Dedifferentiated amniotic fluid mesenchymal stem cell (primary cell): ENCODE results near the gene YIF1A.
"Not testable (repeated sequence)": the region's sequence is repeated elsewhere in the genome, so short reads cannot be mapped to it uniquely, and the experiment has no call there.

ENCODE experiments used
- DNase-seq: peaks from one replicate; pipeline ENCODE4 v3.0.0-alpha.2; 2016; ENCODE audit errors: extremely low spot score

Gene YIF1A

DNA sequence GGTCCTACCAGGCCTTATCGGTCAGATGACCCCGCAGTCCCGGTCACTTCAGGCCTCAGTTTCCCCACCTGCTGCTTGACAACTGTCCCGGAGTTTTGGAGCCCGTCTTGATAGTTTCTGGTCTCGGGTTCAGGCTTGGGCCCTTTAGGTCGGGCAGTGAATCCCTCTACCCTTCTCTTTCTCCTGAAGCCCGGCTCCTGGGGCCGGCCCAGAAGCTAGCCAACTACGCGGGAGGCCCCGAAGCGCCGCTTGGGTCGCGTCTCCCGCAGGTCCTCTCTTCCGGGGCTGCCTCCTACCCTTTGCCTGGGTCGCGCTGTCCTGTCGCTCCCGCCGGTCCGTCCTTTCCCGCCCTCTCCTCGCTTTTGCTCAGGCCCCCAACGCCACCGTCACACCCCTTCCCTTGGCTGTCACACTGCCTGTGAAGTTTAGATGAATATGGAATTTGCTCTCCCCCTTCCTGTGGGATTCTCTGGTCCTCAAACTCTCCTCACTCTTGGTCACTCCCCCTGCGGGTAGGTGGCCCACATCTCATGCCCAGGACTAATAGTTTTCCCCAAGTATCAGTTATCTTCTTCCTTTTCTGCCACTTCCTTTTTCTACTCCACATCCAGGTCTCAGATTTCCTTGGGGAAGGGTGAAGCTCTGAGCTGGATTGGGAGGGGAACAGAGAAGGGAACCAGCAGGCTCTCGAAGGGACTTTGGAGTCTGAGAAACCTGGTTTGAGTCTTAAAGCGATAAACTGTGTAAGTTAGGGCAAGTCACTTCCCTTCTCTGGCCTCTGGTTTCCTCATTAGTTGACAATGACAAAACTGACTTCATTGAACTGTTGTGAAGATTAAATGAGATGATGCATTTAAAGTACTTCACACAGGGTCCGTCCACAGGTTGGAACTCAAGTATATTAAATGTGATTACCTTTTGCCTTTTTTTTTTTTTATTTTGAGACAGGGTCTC, 19.7 kb downstream of the YIF1A start:
- peak; percentile 27 for DNase-seq

DNA sequence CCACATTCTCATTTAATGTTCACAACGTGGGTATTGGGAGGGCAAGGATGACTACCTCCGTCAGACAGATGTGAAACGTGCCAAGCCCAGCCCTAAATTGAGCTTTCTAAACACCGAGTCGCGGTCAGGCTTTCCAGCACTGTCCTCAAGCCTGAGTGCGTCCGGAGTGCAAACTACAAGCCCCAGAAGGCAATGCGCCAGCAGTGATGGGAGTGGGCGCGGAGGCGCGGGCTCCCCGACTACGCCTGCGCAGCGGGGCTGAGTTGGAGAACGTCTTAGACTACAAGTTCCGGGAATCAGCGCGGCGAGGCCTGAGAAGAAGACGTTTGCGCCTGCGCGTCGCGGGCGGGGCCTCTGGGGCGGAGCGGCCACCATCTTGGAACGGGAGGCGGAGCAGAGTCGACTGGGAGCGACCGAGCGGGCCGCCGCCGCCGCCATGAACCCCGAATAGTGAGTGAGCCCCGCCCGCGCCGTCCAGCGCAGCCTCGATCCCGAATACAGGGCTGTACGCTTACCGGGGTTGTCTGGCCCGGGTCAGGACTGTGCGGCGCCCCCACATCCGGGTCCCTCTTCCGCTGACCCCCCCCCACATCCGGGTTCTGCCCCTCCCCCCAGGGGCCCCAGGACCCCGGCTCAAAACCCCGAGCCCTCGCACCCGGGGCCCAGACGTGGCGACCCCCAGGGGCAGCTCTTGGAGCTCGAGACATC, 20.5 kb downstream of the YIF1A start, which contains the start of gene RAB1B:
RAB1B (plus strand) TSS at position 396 of the 708 bp plus-strand sequence; CDS start at position 437, 41 bp downstream.
- DNase-seq, result peak; percentile 99

DNA sequence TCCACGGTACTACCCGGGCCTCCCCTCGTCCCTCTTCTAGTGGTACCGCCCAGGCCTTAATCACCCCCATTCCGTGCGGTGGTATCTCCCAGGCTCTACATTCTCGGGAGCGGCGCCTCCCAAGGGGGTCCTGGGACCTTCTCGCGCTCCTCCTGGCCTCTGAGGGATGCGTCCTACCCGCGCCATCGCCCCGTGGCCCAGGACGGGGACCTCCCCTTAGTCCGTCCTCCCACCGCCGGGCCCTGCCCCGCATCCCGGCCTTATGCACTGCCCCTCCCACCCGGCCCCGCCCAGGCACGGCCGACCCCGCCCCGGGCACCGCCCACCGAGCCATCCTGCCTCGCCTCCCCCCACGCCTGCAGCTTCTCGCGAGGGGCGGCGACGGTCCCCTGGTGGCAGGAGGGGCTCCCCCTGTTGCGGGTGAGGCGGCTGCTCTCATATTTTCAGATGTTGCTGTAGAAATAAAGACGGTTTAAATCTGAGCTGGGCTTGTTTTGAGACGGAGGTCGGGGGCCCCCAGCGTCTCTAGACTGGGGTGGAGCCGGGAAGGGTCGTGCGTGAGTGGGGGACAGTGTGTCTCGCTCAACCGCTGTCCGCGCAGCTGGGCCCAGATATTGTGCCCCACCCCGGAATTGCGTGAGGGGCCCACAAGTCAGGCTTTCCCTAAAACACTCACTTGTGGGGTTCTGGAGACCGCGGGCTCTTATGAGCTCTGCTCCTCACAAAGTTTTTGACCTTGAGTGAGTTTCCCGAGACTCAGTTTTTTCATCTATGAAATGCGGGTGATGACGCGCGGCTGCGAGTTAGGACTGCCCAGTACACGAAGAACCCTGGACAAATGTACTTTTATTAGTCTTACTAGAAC, 21.3 kb downstream of the YIF1A start:
- peak; percentile 72 for DNase-seq

DNA sequence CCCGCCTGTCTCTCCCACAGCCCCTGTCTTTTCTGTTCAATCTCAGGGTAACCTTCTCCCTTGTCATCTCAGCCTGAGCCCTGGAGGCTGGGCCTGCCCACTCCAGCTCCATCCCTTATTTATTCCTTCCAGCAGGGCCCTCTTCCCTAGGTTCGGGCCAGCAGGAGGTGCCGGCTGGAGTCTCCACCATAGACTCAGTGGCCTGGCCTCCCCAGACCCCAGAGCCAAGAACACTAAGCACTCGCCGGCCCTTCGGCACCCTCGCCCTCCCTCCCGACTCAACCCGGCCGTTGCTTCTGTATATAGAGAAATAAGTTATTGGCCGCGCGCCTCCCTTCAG, 21.9 kb downstream of the YIF1A start:
- DNase-seq, result no peak

DNA sequence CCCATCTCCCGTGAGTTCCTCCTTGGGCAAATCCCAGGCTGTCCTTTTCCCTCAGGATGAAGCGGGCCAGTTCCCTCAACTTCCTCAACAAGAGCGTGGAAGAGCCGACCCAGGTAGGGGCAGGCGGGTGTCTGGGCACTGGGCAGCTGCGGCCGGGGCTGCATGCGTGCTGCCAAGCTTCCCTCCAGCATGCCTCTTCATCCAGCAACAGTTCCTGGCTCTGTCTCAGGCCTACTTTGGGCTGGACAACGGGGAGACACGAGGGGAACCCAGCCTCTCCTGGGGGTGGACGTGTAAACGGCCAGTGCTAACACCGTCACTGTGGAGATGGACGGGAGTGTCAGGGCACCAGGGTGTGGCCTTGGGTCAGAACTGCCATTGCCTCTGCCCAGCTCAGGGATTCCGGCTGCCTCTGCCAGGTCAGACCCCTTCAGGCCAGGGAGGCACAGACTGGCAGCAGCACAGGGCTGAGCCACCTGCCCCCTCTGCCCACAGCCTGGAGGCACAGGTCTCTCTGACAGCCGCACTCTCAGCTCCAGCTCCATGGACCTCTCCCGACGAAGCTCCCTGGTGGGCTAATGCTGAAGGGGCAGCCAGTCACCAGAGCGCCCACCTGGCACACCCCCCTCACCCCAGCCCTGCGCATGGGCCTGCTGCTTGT, 22.4 kb downstream of the YIF1A start:
- DNase-seq, result no peak

DNA sequence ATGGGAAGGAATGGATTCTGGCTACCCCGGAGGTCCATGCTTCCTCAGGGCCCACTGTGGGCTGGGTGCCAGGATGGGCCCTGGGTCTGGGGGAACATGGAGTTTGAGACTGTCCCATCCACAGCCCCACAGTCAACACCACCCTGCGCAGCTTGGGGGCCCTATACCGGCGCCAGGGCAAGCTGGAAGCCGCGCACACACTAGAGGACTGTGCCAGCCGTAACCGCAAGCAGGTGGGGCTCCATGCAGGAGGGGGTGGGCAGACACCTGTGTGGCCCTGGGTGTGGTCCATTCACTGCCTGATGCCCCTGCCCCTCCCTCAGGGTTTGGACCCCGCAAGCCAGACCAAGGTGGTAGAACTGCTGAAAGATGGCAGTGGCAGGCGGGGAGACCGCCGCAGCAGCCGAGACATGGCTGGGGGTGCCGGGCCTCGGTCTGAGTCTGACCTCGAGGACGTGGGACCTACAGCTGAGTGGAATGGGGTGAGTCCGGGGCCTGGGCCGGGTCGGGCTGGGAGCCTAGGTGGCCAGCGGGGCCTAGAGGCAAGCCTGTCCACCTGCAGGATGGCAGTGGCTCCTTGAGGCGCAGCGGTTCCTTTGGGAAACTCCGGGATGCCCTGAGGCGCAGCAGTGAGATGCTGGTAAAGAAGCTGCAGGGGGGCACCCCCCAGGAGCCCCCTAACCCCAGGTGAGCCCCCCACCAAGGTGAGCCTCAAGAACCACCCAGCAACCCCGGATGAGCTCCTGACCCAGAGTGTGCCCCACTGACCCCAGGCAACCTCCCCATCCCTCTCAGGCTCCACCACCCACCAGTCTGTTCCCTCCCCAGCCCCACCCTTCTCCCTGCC, 23.2 kb downstream of the YIF1A start:
- DNase-seq, result no peak

DNA sequence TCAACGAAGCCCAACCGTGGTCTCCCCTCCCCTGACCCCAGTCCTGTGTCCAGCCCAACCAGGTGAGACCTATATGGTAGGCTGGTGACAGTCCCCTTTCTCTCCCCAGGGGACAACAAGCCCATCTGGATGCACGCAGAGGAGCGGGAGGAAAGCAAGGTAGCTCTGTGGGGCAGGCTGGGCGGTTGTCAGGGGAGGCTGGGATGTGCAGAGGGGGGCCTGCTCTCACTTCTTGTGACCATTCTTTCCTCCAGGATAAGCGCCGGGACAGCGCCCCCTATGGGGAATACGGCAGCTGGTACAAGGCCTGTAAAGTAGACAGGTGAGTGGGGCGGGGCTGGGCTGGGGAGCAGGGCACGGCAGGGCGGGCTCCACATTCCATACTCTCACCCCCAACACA, 24.0 kb downstream of the YIF1A start:
- DNase-seq, result no peak

DNA sequence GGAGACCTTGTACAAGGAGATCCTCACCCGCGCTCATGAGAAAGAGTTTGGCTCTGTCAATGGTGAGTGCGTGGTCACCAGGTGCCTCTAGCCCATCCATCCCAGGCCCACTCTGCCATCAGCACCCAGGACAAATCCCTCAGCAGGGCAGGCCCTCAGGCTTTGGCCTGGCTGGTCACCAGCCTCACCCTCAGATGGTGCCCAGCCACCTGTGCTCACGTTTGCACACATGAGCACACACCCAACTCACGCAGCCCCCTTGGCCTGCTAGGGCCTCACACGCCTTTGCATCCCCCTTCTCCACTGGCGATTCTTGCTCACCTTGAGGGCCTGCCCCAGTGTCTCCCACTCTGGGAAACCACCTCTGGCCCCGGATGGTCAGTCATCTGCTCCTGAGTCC, 24.6 kb downstream of the YIF1A start:
- DNase-seq, result no peak

DNA sequence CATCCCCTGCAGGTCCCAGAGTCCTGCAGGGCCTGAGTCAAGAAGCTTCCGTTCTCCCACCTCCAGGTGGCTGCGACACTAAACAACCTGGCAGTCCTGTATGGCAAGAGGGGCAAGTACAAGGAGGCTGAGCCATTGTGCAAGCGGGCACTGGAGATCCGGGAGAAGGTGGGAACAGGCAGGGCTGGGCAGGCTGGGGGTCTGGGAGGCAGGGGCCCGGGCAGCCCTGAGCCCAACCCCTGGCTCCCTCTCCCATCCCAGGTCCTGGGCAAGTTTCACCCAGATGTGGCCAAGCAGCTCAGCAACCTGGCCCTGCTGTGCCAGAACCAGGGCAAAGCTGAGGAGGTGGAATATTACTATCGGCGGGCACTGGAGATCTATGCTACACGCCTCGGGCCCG, 25.2 kb downstream of the YIF1A start:
- DNase-seq, result no peak

DNA sequence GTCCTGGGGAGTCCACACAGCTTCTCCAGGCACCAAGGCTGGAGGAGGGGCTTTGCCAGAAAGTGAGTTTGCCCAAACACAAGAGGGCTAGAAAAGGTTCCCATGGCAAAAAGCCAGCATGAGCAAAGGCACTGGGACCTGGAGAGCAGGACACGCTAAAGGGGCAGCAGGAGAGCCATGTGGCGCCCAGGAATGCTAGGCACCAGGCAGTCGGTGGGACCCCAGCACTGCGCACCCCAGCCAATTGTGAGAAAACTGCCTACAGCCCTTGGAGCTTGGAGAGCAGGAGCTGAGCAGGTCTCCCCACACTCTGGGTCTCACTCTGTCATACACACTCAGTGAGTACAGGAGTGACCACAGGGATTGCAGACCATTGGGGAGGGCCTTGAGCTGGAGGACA, 25.7 kb downstream of the YIF1A start:
- DNase-seq, result no peak

DNA sequence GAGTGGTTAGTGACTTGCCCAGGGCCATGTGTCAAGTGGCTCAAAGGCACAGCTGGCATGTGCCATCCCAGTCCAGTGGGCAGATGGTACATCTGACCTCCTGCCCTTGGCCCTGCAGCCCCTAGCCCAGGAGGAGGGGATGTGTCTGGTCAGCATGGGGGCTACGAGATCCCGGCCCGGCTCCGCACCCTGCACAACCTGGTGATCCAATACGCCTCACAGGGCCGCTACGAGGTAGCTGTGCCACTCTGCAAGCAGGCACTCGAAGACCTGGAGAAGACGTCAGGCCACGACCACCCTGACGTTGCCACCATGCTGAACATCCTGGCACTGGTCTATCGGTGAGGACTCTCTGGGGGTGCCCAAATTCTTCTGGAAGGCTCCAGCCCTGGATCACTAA, 26.2 kb downstream of the YIF1A start:
- no peak for DNase-seq

DNA sequence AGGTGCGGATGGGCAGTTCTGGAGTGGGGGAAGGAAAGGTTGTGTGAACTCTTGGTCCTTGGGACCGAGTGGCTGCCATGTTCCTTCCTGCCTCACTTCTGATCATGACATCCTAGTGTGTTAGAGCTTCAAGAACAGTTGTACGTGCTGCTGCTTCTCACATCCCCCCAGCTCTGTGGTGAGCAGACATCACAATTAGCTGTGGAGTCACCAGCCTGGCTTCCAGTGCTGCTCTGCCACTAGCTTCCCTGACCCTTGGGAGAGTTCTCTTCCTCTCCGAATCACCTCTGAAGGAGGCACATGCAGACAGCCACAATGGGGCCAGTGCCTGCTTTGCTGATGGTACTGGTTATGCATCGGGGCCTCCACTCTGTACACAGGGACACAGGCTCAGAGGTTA, 26.8 kb downstream of the YIF1A start:
- no peak for DNase-seq

DNA sequence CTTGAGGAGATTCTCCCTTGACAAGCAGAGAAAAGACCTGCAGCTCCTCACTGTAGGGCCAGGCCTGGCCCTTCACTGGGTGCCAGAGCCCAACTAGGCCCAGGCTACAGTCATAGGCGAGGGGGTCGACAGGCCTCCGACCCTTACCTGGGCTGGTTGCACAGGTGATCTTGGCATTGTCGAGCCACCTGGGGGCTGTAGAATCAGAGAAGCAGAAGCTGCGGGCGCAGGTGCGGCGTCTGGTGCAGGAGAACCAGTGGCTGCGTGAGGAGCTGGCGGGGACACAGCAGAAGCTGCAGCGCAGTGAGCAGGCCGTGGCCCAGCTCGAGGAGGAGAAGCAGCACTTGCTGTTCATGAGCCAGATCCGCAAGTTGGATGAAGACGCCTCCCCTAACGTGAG, 27.4 kb downstream of the YIF1A start:
- DNase-seq, result no peak

DNA sequence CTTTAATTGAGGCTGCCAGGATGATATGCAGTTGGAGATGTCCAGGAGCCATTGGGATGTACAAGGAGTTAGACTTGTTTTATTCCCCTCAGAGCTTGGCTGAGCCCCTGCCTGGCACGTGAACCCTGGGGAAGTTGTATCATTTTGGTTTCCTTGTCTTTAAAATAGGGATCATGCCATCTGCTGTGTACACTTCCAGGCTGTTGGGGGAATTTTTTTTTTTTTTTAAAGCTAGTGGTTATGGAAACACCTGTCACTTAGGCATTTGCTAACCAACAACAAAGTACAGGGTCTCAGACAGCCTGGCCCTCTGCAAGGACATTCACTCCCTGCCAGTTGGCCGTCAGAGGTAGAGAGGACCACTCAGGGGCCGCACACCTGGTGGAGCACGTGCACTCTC, 29.0 kb downstream of the YIF1A start:
- no peak for DNase-seq

DNA sequence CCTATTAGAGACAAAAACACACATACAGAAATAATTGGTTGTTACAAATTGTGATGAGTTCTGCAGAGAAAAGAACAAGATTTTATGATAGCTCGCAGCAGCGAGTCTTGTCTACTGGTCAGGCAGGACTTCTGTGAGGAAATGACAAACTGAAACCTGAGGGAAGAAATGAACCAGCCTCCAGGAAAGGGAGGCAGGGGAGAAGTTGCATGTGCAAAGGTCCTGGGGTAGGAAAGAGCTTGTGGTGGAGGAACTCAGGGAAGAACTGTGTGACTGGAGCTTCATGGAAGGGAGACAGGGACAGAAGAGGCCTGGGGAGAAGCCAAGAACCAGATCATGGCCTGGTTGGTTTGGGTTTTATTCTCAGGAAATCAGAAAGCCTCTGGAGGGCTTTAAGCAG, 29.7 kb downstream of the YIF1A start:
- DNase-seq, result no peak

DNA sequence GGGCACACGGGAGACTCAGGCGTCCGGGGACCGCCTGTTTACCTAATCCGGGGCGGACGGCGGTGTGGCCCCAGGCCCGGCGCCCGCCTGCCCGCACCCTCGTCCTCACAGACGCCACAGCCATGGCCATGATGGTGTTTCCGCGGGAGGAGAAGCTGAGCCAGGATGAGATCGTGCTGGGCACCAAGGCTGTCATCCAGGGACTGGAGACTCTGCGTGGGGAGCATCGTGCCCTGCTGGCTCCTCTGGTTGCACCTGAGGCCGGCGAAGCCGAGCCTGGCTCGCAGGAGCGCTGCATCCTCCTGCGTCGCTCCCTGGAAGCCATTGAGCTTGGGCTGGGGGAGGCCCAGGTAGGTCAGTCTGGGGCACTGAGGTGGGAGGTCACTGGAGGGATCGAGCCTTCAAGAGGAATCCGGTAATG, 30.5 kb downstream of the YIF1A start:
- DNase-seq, result no peak

DNA sequence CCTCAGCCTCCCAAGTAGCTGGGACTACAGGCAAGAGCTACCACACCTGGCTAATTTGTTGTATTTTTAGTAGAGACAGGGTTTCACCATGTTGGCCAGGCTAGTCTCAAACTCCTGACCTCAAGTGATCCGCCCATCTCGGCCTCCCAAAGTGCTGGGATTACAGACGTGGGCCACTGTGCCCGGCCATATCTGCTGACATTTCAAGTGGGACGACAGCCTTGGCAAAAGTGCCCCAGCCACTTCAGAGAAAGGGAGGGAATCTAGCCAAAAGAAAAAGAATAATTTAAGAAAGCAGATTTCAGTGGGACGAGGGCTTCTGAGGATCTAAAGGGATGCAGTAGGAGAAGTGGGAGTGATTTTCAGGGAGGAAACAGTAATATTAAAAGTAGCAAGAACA, 35.9 kb downstream of the YIF1A start:
- DNase-seq, result not testable (repeated sequence)

DNA sequence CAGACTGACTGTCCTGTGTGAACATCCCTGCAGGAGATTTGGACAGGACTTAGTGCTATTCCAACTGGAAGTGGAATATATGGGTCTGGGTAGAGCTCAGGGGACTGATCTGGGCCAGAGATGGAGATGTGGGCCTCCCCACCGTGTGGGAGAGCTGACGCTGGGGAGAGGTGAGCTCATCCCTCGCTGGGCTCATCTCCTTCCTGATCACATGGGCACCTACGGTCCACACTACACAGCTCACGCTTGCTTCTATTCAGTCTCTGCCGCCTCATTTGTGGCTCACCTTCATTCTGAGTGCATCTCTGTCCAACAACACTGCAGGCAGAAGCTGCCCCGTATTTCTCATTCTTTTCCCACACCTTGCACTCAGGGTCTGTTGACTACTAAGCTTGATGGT, 37.1 kb downstream of the YIF1A start:
- no peak for DNase-seq

DNA sequence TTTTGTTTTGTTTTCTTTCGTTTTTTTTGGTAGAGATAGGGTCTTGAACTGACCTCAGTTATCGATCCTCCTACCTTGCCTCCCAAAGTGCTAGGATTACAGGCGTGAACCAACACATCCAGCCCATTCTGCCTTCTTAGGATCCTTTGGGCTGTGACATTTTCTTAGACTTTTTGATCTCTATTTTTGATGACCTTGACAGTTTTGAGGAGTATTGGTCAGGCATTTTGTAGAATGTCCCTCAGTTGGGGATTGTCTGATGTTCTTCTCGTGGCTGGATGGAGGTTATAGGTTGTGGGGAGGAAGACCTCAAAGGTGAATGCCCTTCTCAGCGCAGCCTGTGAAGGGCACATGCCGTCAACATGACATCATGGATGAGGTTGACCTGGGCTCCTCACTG, 40.0 kb downstream of the YIF1A start:
- no peak for DNase-seq

DNA sequence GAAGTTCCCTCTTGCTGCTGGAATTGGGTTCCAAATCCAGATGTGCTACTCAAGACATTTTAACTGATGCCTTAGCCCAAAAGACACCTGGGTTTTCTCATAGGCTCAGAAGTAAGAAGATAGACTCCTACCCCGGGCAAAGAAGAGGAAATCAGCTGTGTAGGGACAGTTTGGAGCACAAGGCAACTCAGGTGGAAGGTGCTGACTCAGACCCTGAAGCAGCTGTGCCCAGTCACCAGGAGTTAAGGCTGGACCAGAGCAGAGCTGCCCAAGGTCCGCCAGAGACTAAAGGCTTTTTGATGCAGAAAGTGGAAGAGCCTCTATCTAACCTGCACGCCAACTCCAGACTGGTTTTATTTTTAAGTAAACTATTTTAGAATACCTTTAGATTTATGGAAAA, 41.1 kb downstream of the YIF1A start:
- no peak for DNase-seq

DNA sequence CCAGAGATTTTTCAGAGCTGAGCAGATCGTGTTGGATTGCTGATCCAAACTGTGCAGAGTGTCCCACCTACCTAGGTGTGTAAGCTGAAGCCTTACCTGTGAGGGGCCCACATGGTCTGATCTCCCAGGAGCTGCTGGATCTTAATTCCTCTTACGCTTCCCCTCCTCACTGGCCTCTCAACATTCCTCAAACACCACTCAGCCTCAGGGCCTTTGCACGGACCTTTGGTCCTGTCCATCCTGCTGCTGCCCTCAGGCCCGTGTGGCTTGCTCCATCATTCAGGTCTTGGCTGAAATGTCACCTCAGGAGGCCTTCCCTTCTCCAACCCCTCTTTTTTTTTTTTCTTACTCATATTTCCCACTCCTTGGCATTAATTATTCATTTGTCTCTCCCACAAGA, 41.6 kb downstream of the YIF1A start:
- no peak for DNase-seq
